H1 (cell line): ENCODE results near the gene CSRNP3. TPM values are rescaled to one million over a fixed set of nuclear protein-coding genes. Genes with fewer than 3 reads are reported as not detected.

Experiments used
- ZNF274 ChIP-seq: IDR thresholded peaks from 2 replicates; pipeline ENCODE4 v1.7.0; 2012; ENCODE audit warnings: low read length, borderline replicate concordance; ENCODE audit errors: extremely low read depth
- polyA plus RNA-seq, 7 experiments: library from polyadenylated mRNA; depleted of rRNA in 3 of 7; stranded (reverse) in 5 of 7; unstranded in 2 of 7; fragments of >200 nt in 5 of 7; fragments of 200-250 nt in 2 of 7; gene quantifications; 1 replicate in 5 of 7; 2 replicates in 1 of 7; 4 replicates in 1 of 7; pipeline versions ENCODE4 v1.2.1 to v1.2.3, GENCODE V29; 2011 to 2013; ENCODE audit warnings: missing spikeins in 2 of 7, mixed read lengths in 2 of 7
- total RNA-seq: library from RNA; stranded (reverse); fragmentation: NEBNext Ultra II Directional; extraction: Animal tissue kit (Norgen Biotek cat#: 25700); gene quantifications from 2 replicates; pipeline ENCODE4 v1.2.1, GENCODE V29; 2021
- TF ChIP-seq, protein P1 (sequence below): IDR thresholded peaks from 2 replicates; pipeline ENCODE4 v1.6.1; 2012; ENCODE audit warnings: inconsistent platforms

Gene CSRNP3
- total and polyA plus RNA-seq, 2 of the 8 experiments (the other 6 are each of a cell fraction or from before 2014, with no cell fraction given): 1.3 to 6.5 TPM

GRCh38 chr2:165535471-165535870 is 66.0 kb downstream of the CSRNP3 start (continued):
- TF ChIP-seq, protein P1, sequence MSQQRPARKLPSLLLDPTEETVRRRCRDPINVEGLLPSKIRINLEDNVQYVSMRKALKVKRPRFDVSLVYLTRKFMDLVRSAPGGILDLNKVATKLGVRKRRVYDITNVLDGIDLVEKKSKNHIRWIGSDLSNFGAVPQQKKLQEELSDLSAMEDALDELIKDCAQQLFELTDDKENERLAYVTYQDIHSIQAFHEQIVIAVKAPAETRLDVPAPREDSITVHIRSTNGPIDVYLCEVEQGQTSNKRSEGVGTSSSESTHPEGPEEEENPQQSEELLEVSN: no peak
- no peak for TF ChIP-seq ZNF274
